COR-L47 (cell line): ENCODE results near the gene ZNF592.
A peak's percentile ranks its signal among the peaks of the same experiment; 100 is the strongest.
"Not testable (repeated sequence)": the region's sequence is repeated elsewhere in the genome, so short reads cannot be mapped to it uniquely, and the experiment has no call there.

Experiments used
- DNase-seq: peaks from one replicate; lab custom pipeline; 2025; lab: John Stamatoyannopoulos, UW

Gene ZNF592

GRCh38 chr15:84748274-84749110, at the start of gene ZNF592:
Gene ZNF592, plus strand, starts transcription at chr15:84748592. Its CDS starts 34,084 bp downstream, at chr15:84782676.
- peak; percentile 55 for DNase-seq

GRCh38 chr15:84699538-84700191, 48.7 kb upstream of the ZNF592 start:
- DNase-seq = no peak

DNA sequence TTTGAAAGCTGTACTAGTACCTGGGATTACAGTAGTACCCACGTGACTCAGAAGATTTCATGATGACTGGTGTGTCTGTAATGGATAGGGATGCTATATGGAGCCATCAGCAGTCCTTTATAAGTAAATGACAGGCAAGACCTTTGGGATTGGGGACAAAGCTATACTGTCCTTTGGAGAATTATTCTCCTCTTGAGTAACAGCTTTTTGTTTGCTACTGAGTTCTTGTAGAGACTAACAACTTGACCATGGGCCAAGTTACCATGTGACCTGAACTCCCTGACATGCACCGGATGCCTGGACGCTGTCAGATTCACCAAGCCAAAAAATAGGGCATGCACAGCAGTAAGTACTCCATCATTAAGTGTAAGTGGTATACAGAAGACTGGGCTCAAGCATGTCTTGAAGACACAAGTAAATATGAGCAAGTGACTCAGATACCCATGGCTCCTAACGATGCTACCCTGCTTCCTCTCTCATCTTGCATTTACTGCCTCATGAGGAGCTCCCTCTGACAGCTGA, 45.4 kb upstream of the ZNF592 start:
- DNase-seq = no peak

DNA sequence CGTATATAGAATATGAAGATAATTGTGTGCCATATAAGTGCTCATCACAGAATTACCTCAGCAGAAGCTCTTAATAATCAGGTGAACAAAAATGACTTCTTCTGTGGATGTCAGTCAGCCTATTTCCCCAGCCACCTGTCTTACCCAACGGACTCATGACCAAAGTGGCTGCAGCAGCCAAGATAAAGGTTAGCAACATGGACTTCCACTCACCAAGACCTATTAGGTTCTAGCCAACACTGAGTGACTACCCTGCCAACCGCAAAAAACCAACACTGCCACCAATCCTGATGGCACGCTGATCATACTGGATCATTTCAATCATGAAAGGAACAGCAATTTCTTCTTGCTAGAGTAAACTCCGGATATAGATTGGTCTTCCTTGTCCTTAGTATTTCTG, 44.6 kb upstream of the ZNF592 start:
- no peak for DNase-seq

DNA sequence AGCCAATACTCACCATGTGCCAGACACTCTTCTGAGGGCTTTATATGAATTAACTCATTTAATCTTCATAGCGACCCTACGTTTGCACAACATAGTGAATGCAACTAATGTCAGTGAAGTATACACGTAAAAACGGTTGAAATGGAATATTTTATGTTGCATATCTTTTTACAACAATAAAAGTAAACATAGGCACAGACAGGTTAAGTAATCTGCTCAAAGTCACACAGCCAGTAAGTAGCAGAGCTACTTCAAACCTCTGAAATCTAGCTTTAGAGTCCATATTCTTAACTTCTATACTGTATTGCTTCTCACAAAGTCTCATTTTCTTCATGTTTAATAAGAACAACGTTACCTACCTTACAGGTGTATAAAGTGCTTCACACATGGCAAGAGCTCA, 34.0 kb upstream of the ZNF592 start:
- DNase-seq = no peak

- no peak for DNase-seq
Observed at GRCh38 chr15:84714821-84715220, 33.6 kb upstream of the ZNF592 start.

GRCh38 chr15:84715441-84716035, 32.9 kb upstream of the ZNF592 start:
- peak; percentile 4 for DNase-seq

- peak; percentile 86 for DNase-seq
Observed at GRCh38 chr15:84716036-84716732, 32.2 kb upstream of the ZNF592 start, which contains the start of gene SEC11A. Gene SEC11A, minus strand, starts transcription at chr15:84716139. Its CDS starts 64 bp downstream, at chr15:84716075.

DNA sequence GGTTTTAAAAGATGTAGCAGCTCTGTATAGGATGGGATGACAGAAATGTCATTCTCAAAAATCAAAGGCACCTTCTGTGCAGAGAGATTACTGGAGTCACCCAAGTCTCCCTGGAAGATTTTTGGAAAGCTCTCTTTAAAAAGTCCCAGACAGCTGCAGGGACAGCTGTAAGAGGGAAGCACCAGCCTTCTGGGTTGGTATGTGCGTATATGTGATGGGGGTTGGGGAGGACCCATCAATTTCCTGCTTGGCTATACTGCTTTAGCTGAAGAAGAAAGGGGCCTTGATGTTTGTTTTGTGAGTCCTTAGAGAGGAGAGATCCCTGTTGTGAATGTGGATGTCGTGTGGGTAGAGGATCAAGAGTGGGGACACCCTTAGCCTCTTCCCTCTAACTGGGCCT, 27.0 kb upstream of the ZNF592 start:
- DNase-seq = no peak

DNA sequence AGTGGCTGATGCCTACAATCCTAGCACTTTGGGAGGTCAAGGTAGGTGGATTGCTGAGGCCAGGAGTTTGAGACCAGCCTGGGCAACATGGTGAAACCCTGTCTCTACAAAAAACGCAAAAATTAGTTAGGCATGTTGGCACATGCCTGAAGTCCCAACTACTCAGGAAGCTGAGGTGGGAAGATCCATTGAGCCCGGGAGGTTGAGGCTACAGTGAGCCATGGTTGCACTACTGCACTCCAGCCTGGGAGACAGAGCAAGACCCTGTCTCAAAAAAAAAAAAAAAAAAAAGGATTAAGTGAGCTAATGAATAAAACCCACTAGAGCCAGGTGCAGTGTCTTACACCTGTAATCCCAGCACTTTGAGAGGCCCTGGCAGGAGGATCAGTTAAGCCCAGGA, 25.8 kb upstream of the ZNF592 start:
- DNase-seq = no peak

DNA sequence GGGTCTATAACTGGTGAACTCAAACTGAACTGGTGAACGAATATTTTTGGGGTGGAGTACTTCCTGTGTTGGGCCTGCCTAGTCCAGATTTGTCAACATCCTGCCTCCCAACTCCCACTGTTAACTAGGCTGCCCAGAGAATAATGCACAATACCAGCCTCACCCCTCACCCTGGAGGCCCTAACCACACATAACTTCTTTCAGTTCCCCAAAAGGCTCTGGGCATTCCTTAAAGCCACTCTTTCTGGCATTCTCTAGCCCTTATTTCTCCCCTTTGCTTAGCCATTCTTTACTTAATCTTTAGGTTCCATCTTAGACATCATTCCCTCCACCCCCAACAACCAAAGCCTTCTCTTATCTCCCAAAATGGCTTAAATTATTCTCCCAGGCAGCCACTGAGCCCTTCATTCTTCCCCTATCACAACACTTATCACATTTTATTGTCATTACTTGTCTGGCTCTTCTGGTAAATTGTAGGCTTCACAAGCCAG, 23.3 kb upstream of the ZNF592 start:
- no peak for DNase-seq

GRCh38 chr15:84727429-84727828, 21.0 kb upstream of the ZNF592 start:
- DNase-seq = no peak

DNA sequence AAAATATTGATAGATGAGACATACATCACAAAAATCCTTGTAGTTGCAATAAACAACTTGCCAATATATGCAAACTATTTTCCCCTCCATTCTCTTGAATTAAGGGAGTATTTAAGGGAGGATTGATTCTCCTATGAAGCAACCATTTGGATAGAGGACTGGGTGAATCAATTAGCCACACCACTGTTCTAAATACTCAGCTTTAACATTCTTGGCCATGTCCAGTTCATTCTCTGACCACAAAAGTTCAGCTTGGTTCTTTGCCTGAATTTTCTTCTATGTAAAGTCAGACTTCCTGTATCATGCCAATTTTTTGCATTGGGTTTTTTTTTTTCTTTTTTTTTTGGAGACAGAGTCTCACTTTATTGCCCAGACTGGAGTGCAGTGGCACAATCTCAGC, 16.6 kb upstream of the ZNF592 start:
- no peak for DNase-seq

DNA sequence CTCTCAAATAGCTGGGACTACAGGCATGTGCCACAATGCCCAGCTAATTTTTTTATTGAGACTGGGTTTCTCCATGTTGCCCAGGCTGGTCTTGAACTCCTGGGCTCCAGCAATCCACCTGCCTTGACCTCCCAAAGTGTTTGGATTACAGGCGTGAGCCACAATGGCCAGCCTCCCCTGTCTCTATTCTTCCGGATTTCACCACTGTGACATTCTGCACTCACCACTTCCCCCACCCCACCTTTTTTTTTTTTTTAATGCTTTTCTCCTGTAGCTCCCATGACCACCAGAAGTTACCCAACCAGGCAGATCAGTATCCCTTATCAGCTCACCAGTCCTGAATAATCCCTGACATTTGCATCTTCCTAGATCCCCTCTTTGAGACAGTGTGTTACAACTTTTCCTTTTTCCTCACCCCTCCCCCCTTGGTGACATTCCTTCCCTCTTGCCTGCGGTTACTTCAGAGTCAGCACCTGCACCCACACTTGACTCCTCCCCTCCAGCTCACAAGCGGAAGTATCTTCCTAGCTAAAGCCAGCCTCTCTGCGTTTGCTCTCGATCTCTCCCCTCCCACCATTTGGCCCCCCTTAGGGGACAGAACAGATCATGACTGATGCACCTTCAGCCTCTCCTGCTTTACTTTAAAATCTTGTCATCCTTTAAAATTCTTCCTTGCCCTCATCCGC, 13.5 kb upstream of the ZNF592 start:
- DNase-seq = no peak

DNA sequence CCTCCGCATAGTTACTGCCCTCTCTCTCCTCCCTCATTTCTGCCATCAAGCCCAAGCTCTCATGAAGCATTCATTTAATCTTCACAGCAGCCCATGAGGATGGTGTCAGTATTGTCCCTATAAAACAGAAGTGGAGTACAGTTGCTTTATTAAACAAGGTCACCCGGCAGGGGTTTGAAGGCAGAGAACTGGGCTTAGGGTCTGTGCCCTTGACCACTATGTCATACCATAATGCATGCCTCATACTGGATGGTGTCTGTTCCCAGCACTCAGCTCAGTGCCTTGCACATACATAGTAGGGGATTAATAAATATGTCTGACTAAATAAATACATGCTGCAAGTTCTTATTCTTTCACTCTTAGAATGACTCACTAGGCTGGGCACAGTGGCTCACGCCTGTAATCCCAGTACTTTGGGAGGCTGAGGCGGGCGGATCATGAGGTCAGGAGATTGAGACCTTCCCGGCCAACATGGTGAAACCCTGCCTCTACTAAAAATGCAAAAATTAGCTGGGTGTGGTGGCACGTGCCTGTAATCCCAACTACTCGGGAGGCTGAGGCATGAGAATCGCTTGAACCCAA, 12.8 kb upstream of the ZNF592 start:
- DNase-seq = not testable (repeated sequence)

- no peak for DNase-seq
Observed at GRCh38 chr15:84736375-84736774, 12.0 kb upstream of the ZNF592 start.

DNA sequence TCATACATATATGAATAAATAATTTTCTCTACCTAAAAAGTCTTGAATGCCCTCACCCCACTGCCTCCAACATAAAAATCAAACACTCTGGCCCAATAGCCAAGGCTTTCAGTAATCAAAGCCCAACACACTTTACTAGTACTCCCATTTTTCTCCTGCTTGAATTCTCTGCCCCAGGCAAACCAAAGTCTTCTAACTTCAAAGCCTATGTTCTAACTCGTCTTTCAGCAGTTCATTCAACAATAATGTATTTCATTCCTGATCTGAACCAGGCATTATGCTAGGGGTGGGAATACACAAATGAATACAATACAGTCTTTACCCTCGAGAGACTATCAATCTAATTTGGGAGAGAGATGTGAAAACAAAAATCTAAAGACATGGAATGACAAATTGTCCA, 11.4 kb upstream of the ZNF592 start:
- no peak for DNase-seq

GRCh38 chr15:84740691-84741090, 7.7 kb upstream of the ZNF592 start:
- DNase-seq = no peak

DNA sequence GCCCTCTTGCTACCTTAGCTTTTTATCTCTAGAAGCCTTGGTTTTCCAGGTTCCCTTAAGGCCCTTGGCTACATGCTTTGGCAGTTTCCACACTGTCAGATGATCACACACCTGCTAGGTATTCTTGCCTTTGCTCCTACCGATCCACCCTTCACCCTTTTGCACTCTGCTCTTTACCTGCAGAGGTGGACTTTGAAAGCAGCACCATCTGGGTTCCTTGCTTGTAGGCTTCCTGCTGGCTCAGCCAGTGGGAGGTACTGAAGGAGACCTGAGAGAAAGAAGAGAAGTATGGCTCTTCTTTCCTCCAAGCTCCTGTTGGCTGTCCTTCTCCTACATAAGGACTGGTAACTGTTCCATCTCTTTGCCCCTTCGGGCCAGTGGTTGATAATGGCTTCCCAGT, 7.3 kb upstream of the ZNF592 start:
- DNase-seq = no peak

DNA sequence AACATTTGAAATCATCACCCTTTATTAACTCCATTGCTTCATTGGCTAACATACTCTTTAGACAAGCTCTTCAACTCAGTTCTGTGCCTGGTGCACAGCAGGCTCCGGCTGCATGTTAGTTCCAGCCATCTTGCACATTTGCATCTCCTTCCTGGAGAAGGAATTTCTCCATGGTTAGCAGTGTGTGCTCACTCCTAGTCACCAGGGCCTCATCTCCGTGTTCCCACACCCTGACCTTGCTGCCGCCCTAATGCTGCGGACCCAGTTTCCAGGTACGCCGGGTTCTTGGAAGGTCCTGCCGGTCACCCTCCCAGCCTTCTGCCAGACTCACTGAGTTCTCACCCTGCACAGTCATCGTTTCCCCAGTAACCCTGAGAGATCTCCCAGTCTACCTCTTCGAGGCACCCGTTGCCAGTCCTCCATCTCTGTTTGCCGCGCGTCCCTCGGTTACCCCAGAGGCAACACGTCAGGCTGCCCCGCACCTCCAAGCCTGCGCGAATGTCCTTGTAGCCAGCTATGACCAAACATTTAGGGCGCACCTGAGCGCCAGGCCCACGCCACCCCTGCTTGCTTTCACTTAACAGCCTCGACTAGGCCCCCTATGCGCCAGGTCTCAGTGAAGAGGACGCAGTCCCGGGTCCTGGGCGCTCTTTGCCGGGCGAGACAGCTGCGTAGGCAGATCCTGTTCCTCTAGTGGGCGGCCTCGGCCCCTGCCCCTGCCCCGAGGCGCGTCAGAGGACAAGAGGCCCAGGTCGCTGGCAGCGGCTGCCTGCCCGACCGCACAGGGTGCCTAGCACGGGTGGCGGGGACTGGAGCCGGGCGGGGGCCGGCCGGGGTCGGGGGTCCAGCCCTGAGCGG, 747 bp upstream of the ZNF592 start:
- DNase-seq = peak; percentile 52
